Skeletal muscle cell (primary cell): ENCODE data around the gene MAP3K7CL.
A peak's percentile ranks its signal among the peaks of the same experiment; 100 is the strongest.
"Not testable (repeated sequence)": the region's sequence is repeated elsewhere in the genome, so short reads cannot be mapped to it uniquely, and the experiment has no call there.

Source experiments
- DNase-seq: peaks from one replicate; pipeline ENCODE4 v3.0.0-alpha.2; 2010; ENCODE audit warnings: low read depth
- H3K4me3 ChIP-seq: 2 replicates; pipeline ENCODE4 v1.5.1; 2011; ENCODE audit warnings: low read depth, mild to moderate bottlenecking, control low read depth, low read length, moderate library complexity

The MAP3K7CL gene

GRCh38 chr21:29125191-29125590, 5.3 kb upstream of the MAP3K7CL start:
- DNase-seq = no peak
- no peak overlapping the region for H3K4me3 ChIP-seq

GRCh38 chr21:29125979-29126378, 4.5 kb upstream of the MAP3K7CL start:
- no peak for DNase-seq

GRCh38 chr21:29133241-29133640, 2.8 kb downstream of the MAP3K7CL start:
- no peak for DNase-seq
- H3K4me3 ChIP-seq = no peak overlapping the region

More at GRCh38 chr21:29125979-29126378, 4.5 kb upstream of the MAP3K7CL start:
- H3K4me3 ChIP-seq = no peak overlapping the region

GRCh38 chr21:29133796-29134195, 3.4 kb downstream of the MAP3K7CL start:
- no peak overlapping the region for H3K4me3 ChIP-seq
- no peak for DNase-seq

- no peak overlapping the region for H3K4me3 ChIP-seq
These were observed 5.0 kb downstream of the MAP3K7CL start for GRCh38 chr21:29135481-29135880.

GRCh38 chr21:29136033-29136432, 5.6 kb downstream of the MAP3K7CL start:
- H3K4me3 ChIP-seq = no peak overlapping the region
- no peak for DNase-seq

More at GRCh38 chr21:29135481-29135880, 5.0 kb downstream of the MAP3K7CL start:
- DNase-seq = no peak

GRCh38 chr21:29144736-29145353, 14.4 kb downstream of the MAP3K7CL start:
- no peak overlapping the region for H3K4me3 ChIP-seq
- no peak for DNase-seq

- H3K4me3 ChIP-seq = no peak overlapping the region
These were observed 14.9 kb downstream of the MAP3K7CL start for GRCh38 chr21:29145354-29145782.

GRCh38 chr21:29145852-29146453, 15.5 kb downstream of the MAP3K7CL start:
- DNase-seq = no peak
- no peak overlapping the region for H3K4me3 ChIP-seq

More at GRCh38 chr21:29145354-29145782, 14.9 kb downstream of the MAP3K7CL start:
- peak; percentile 81 for DNase-seq

- H3K4me3 ChIP-seq = no peak overlapping the region
These were observed 16.3 kb downstream of the MAP3K7CL start for GRCh38 chr21:29146726-29147125.

GRCh38 chr21:29148530-29148929, 18.1 kb downstream of the MAP3K7CL start:
- DNase-seq = no peak
- H3K4me3 ChIP-seq = no peak overlapping the region

More at GRCh38 chr21:29146726-29147125, 16.3 kb downstream of the MAP3K7CL start:
- DNase-seq = no peak

- DNase-seq = no peak
- H3K4me3 ChIP-seq = no peak overlapping the region
These were observed 19.5 kb downstream of the MAP3K7CL start for GRCh38 chr21:29149808-29150425.

GRCh38 chr21:29151931-29152330, 21.5 kb downstream of the MAP3K7CL start:
- H3K4me3 ChIP-seq = no peak overlapping the region
- DNase-seq = no peak

GRCh38 chr21:29152916-29153315, 22.5 kb downstream of the MAP3K7CL start:
- no peak for DNase-seq
- no peak overlapping the region for H3K4me3 ChIP-seq

GRCh38 chr21:29154270-29154669, 23.8 kb downstream of the MAP3K7CL start:
- DNase-seq = no peak
- H3K4me3 ChIP-seq = no peak overlapping the region

- H3K4me3 ChIP-seq = peak overlapping the region; percentile 33
- no peak for DNase-seq
These were observed 24.9 kb downstream of the MAP3K7CL start for GRCh38 chr21:29155118-29155932.

- no peak for DNase-seq
- peak overlapping the region; percentile 33 for H3K4me3 ChIP-seq
These were observed 25.5 kb downstream of the MAP3K7CL start for GRCh38 chr21:29155933-29156260.

- H3K4me3 ChIP-seq = no peak overlapping the region
- no peak for DNase-seq
These were observed 26.6 kb downstream of the MAP3K7CL start for GRCh38 chr21:29157080-29157479.

GRCh38 chr21:29159842-29160241, 29.4 kb downstream of the MAP3K7CL start:
- no peak overlapping the region for H3K4me3 ChIP-seq
- DNase-seq = no peak

- DNase-seq, H3K4me3 ChIP-seq: not testable (repeated sequence)
These were observed 32.4 kb downstream of the MAP3K7CL start for GRCh38 chr21:29162825-29163224.
